HG03565 (cell line): Measurements from ENCODE around the gene LOXL4.

Experiments
- ATAC-seq: cut with Tn5 transposase; IDR thresholded peaks from one replicate; pipeline ENCODE4 v1.9.1; 2021; ENCODE audit warnings: mild to moderate bottlenecking, moderate library complexity; ENCODE audit not compliant: unreplicated experiment

Gene LOXL4

DNA sequence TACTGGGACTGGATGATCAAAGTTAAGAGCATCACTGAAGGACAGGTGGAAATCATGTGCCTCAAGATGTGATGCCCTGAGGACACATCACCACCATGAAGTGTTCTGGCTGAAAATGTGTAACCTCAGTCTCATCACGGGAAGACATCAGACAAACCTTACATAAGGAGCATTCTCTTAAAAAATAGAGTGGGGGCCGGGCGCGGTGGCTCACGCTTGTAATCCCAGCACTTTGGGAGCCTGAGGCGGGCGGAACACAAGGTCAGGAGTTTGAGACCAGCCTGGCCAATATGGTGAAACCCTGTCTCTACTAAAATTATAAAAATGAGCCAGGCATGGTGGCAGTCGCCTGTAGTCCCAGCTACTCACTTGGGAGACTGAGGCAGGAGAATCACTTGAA lies 65.6 kb downstream of the LOXL4 start:
- no peak for ATAC-seq

DNA sequence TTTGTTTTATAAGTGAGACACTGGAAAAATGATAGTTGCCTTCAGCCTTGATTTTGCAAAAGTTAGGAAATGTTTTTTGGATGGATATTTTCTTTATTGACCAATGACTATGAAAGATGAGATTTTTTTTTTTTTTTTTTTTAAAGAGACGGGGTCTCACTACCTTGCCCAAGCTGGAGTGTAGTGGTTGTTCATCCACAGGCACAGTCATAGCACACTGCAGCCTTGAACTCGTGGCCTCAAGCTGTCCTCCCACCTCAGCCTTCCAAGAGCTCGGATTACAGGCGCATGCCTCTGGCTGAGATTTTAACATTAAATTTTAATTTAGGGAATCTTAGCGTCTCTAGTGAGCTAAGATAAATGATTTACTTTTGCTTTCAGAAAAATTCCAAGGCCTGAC lies 66.2 kb downstream of the LOXL4 start:
- no peak for ATAC-seq
